Measurements from ENCODE around the gene GPC6. TPM values are rescaled to one million over a fixed set of nuclear protein-coding genes. Genes with fewer than 3 reads are reported as not detected.

GPC6 gene
- total and polyA plus RNA-seq, 9 of the 15 experiments (the other 6 are each of a cell fraction or from before 2014, with no cell fraction given): under 0.01 to 0.20 (median 0.01) TPM; not detected in 4

DNA sequence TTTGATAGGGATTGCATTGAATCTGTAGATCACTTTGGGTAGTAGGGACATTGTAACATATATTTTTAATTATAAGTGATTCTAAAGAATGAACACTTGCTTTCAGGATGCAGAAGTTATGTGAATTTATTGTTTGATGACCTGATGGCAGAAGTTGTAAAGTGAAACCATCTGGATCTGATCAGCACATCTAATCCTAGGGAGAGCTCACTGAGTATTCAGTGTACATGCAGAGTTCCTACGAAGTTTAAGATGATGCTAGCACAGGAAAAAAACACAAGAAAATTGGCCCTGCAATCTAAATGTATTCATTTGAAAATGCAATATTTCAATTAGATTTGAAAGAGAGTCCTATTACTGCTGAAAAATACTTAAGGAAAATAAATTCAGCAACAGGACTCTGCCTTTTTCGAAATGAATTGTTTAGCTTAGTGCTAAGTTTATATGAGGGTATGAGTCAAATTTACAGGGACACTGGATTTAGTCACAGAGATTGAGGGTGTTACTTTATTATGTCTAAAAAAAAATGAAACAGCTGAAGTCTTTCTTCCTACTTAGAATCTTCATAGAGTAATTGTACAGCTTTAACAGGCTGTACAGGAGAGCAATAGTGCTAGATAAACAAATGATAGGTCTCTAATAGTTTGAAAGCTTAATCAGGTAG lies 867.2 kb downstream of the GPC6 start (continued):
- TF ChIP-seq HDAC2 (IDR thresholded peaks at IDR 0.05): no peak
- TF ChIP-seq OTX1 (CRISPR knock-in tag; IDR thresholded peaks at IDR 0.05): no peak
- no peak for TF ChIP-seq ZNF740 (CRISPR knock-in tag; IDR thresholded peaks at IDR 0.05)
- no peak for TF ChIP-seq ZNF740 (tag; IDR thresholded peaks at IDR 0.05)
- TF ChIP-seq SAFB (IDR thresholded peaks at IDR 0.05; ENCODE audit: borderline replicate concordance, low read depth, low read length): no peak

- H3K36me3 ChIP-seq (ENCODE audit: control insufficient read depth, insufficient read depth, low read length): no peaks in the 10 kb centered on the region
- no peaks in the 10 kb centered on the region for H3K9me1 ChIP-seq (ENCODE audit: control insufficient read depth, insufficient read depth, low read length)
- H3K9me3 ChIP-seq (replicated peaks; ENCODE audit: control insufficient read depth, insufficient read depth, low read depth, low read length): no peaks in the 10 kb centered on the region
- CTCF ChIA-PET (ENCODE audit: low intra/inter-chr PET ratio): no interaction called here
- TF ChIP-seq L3MBTL2 (IDR thresholded peaks at IDR 0.05): no peak
- no peak for TF ChIP-seq ZNF274 (IDR thresholded peaks at IDR 0.05; ENCODE audit: borderline replicate concordance, low read depth, low read length)
- POLR2A ChIA-PET: no interaction called here
- ATAC-seq (no peak), DNase-seq (ENCODE audit: extremely low read depth in 1 of 4, low spot score in 3 of 4) (no peak), FAIRE-seq (no peak)
- no peaks in the 10 kb centered on the region for H3K79me2 ChIP-seq (ENCODE audit: control insufficient read depth, insufficient read depth, low read length)
- H3K9ac ChIP-seq (ENCODE audit: insufficient read depth in 1 of 2, low read depth in 2 of 2, low read length in 2 of 2): no peak overlapping the region
- no peaks in the 10 kb centered on the region for H3K4me1 ChIP-seq (replicated peaks in 1 of 2; ENCODE audit: control insufficient read depth in 2 of 2, insufficient read depth in 2 of 2, low read length in 2 of 2)
- H4K20me1 ChIP-seq (replicated peaks; ENCODE audit: control insufficient read depth, insufficient read depth, low read length): no peaks in the 10 kb centered on the region
- H2AFZ ChIP-seq (ENCODE audit: low read depth, low read length): no peak overlapping the region
- BruUV-seq (replicated peaks): no TSS peak
- WGBS (ENCODE audit: insufficient coverage, low coverage, missing lambda C conversion rate): 0% methylated on average over 2 of the region's 2 CpGs
- H3K27ac ChIP-seq (ENCODE audit: extremely low read depth, low read depth, low read length): no peak overlapping the region
- H3K4me2 ChIP-seq (ENCODE audit: insufficient read depth, low read length): no peak overlapping the region
- in situ Hi-C loops (cut with MboI): no loop called here
- intact Hi-C loops (cut with micrococcal nuclease): no loop called here
- H3K27me3 ChIP-seq (ENCODE audit: control insufficient read depth in 2 of 2, insufficient read depth in 2 of 2, low read length in 2 of 2): no peaks in the 10 kb centered on the region
- H3K4me3 ChIP-seq: no peak overlapping the region
These were observed 883.2 kb downstream of the GPC6 start for GRCh38 chr13:94109715-94110374.
